Measurements from ENCODE around the gene EDAR.

EDAR gene

GRCh38 chr2:108967757-108968156 lies 21.3 kb downstream of the EDAR start:
- DNase-seq (ENCODE audit: low spot score) = no peak

GRCh38 chr2:108965540-108966289 lies 23.3 kb downstream of the EDAR start:
- no peak for DNase-seq (ENCODE audit: low spot score)

GRCh38 chr2:108963057-108963456 lies 26.0 kb downstream of the EDAR start:
- no peak for DNase-seq (ENCODE audit: low spot score)

DNA sequence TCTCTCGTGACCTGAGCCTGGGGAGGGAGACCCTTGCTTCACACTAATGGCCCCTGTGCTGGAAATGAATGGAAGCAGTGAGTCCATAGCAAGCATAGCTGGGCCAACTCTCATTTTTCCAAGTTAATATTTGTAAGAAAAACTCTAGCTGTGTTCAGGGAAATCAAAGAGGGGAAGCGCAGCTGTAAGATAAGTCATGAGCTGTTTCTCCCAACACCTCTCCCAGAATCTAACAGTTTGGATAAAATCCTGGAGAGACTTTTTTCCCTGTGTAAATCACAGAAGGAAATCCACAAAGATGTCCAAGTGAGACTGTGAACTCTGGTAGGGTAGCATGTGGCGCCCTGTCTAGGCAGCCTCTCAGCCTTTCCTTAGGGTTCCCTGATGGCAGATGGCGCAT lies 27.2 kb downstream of the EDAR start:
- no peak for DNase-seq (ENCODE audit: low spot score)

- DNase-seq (ENCODE audit: low spot score) = no peak
Measured at GRCh38 chr2:108960006-108960405, 29.0 kb downstream of the EDAR start.

GRCh38 chr2:108959401-108959800 lies 29.6 kb downstream of the EDAR start:
- DNase-seq (ENCODE audit: low spot score) = no peak

DNA sequence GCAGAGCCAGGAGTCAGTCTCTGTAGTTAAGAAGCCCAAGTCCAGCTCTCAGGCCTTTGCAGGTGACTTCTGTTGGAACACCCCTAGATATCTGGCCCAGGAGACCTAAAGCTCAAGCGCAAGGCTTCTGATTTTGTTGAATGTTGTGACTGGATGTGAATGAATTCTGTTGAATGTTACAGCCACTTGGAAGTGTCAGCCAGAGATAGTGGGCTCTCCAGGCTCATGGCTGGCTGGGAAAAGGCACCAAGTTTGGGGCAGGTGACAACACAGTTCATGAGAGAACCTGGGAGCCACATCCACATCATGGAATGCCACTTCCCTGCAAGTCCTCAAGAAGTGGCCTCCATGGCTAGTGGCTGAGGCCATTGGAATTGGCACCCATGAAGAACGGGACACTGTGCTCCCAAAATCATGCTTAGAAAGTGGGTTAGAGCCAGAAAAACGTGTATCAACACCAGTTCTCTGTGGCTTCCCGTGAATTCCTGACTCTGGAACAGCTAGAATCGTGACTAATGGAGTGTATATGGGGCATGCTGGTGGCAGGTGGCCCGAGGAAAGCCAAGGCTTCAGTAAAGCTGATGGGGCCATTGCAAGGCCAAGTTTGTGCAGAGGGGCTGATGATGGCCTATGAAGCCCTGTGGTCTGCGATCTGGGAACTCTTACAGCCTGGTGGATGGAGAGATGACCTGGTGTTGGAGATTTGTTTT lies 30.2 kb downstream of the EDAR start:
- no peak for DNase-seq (ENCODE audit: low spot score)

GRCh38 chr2:108958002-108958401 lies 31.0 kb downstream of the EDAR start:
- DNase-seq (ENCODE audit: low spot score) = no peak

GRCh38 chr2:108956375-108956774 lies 32.6 kb downstream of the EDAR start:
- DNase-seq (ENCODE audit: low spot score) = no peak

- no peak for DNase-seq (ENCODE audit: low spot score)
Measured at GRCh38 chr2:108950369-108951135, 38.5 kb downstream of the EDAR start.

DNA sequence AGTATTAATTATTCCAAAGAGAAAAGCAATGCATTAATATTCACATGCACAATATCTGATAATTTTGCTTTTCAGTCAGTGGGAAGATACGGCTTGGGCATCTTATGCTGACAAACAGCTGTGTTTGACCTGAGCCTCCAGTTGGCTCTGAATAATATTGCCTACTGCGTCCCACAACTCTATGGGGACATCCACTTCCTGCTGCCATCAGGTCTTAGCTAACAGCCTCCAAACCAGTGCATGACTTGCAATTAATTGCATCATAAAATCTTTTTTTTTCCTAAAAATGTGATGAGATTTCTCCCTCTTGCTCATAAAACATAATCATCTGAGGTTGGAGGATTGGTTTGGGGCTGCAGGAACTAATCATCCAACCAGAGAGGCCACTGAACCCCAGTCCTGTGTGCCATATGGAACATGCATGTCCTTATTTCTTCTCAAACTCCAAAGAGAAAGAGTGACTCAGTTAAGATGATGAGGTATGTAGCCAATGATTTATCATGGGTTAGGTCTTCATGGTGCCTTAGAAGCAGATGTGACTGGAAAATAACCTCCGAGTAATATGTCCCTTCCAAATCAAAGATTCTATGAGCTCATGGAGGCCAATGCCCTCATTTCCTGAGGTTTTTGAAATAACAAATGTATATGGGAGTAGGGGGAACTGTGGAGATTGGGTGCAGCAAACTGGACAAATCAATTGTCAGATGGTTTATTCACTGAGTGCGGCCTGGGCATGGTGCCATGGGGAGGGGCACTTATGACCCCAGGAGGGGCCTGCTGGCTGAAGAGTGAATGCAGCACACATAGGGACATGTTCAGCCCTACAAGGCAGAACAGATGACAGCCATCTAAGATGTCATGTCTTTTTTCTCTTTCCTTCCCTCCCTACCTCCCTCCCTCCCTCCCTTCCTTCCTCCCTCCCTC lies 39.4 kb downstream of the EDAR start:
- no peak for DNase-seq (ENCODE audit: low spot score)

GRCh38 chr2:108947271-108947907 lies 41.6 kb downstream of the EDAR start:
- no peak for DNase-seq (ENCODE audit: low spot score)

GRCh38 chr2:108946442-108946841 lies 42.6 kb downstream of the EDAR start:
- DNase-seq (ENCODE audit: low spot score) = no peak

GRCh38 chr2:108945969-108946368 lies 43.1 kb downstream of the EDAR start:
- no peak for DNase-seq (ENCODE audit: low spot score)

- no peak for DNase-seq (ENCODE audit: low spot score)
Measured at GRCh38 chr2:108944601-108945331, 44.3 kb downstream of the EDAR start.

DNA sequence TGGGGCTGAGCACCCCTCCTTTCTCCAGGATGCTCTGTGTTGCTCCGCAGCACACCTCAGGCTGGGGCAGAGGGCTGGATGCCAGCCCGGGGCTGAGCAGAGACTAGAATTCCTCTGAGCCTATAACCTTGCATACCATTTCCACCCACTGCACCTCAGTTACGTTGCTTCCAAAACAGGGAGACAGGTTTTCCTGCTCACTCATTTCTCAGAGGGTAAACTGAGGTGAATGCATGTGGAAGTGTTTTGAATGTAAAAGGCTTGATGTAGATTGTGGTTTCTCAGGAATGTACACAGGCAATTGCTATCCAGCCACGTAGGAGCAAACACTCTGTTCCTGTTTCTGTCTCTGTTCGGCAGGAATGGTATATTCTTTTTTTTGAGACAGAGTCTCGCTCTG lies 45.3 kb downstream of the EDAR start:
- DNase-seq (ENCODE audit: low spot score) = no peak

DNA sequence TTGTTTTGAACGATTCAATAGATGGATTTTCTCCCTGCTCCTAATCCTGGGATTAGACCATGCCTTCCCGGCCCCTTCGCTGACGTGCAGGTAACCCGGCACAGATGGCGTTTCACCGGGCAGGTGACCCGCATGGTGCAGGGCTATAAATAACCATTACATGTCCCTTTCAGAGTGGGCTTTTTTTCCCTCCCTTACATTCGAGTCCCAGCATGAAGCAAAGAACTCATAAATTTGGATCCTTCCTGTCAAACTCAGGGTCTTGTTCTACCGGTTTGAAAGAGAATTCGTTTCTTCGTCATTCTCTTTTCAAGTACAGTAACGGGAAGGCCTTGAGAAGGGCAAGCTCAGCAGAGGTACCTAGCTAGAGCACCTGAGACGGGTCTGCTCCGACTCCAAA lies 46.1 kb downstream of the EDAR start:
- DNase-seq (ENCODE audit: low spot score) = no peak

DNA sequence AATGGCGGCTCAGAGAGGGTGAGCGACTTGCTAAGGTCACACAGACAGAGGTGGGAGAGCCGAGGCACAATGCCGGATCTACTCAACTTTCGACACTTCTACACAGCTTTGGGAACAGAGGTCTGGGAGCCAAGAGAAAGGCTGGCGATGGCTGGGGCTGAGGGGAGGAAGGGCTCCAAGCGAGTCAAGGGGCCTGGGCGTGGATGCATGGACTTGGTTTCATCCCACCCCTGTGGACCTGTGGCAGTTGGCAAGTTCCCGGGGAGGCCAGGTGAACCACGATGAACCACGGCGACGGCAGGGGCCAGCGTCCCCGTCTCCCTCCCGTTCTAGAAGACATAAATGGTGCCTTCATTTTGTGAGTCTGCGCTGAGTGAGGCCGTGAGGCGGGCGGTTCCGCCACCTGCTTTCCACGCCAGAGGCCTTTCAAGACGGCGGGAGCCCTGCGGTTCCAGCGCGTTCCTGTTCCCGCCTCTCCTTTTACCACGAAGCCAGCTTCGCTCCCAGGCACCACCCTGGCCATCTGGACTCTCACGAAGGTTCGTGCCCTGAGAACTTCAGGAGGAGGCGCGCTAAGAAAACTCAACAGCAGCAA lies 46.7 kb downstream of the EDAR start:
- no peak for DNase-seq (ENCODE audit: low spot score)

GRCh38 chr2:108941767-108942166 lies 47.3 kb downstream of the EDAR start:
- no peak for DNase-seq (ENCODE audit: low spot score)

DNA sequence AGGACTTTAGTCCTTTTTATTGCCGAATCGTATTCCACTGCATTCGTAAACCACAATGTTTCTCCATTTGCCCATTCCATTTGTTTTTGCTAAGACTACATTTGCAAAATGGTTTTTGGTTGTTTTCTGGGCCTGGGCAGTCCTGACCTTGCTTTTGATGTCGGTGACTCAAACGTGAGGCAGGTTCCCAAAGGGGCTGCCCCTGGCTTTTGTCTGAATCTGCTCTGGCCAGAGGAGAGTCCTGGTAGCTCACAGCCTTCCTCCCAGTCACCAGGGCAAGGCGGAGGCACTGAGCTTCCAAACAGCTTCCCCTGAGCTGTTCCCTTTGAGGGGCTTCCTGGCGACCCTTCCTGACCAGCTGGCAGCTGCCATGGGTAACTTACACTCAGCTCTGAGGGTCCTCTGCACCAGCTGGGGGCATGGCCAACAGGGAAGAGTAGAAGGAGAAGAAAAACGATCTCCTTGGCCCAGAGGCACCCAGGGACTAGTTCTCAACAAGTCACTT lies 47.8 kb downstream of the EDAR start:
- DNase-seq (ENCODE audit: low spot score) = no peak

Measured in activated CD4-positive, alpha-beta T cell treated with anti-CD3 and anti-CD28 coated beads, Interleukin-2, Interleukin-4, amounts not matched to agents 100 ng/mL and 50 ng/mL, durations not matched to agents 16 hours and 8 hours (primary cell).